Liver (tissue), 5 donors: Measurements from ENCODE around the gene DGCR8. TPM values are rescaled to one million over a fixed set of nuclear protein-coding genes. Genes with fewer than 3 reads are reported as not detected.
A peak's percentile ranks its signal among the peaks of the same experiment; 100 is the strongest.

ENCODE experiments used
- polyA plus RNA-seq, 2 donors: library from polyadenylated mRNA; stranded (reverse) in 1 of 2; unstranded in 1 of 2; fragments of 200-250 nt in 1 of 2; fragments of >200 nt in 1 of 2; fragmentation: Nextera tagmentation in 1 of 2; extraction: Ambion mirVana in 1 of 2; gene quantifications; one replicate each; pipeline versions ENCODE4 v1.2.1 to v1.2.3, GENCODE V29; 2013 to 2015
- small RNA-seq: library from RNA; depleted of rRNA; stranded (forward); fragments of <200 nt; gene quantifications from one replicate; pipeline ENCODE3, GENCODE V24; 2014
- total RNA-seq, 2 donors: library from RNA; depleted of rRNA; stranded (reverse); fragments of >200 nt; gene quantifications; one replicate each; pipeline ENCODE4 v1.2.3, GENCODE V29; 2014
- donor health status: healthy.
- donor health status: healthy.
- donor health status: healthy.

The DGCR8 gene
- total and polyA plus RNA-seq, 4 donors = 7.9 to 27.1 (median 15.8) TPM

Small RNA genes within 50 kb of the gene (small RNA-seq; reads per million reads assigned to genes)
- 19.2 reads per million, percentile 95 among the genes with 10 or more reads in this experiment for gene MIR185
- gene MIR6816 = 0.11 reads per million
- gene RF00017 = not detected
- not detected for gene RF00599

Other genes with a start within 250 kb of the DGCR8 start
- gene GNB1L, start 225.4 kb upstream of the DGCR8 start, total RNA-seq = 1 to 10 TPM; 1.5 to 1.9 TPM
- gene GNB1L, start 225.4 kb upstream of the DGCR8 start, polyA plus RNA-seq = 1 to 10 TPM; 2.0 to 3.6 TPM
- 1 to 10 TPM; 6.7 to 8.0 TPM for gene RTL10, start 225.4 kb upstream of the DGCR8 start, total RNA-seq
- 1 to 10 TPM; 4.2 to 8.3 TPM for gene RTL10, start 225.4 kb upstream of the DGCR8 start, polyA plus RNA-seq
- 100 to 1,000 TPM in 1 of 2 donors, 10 to 100 TPM in 1; 75.3 to 136 TPM for gene COMT, start 138.5 kb upstream of the DGCR8 start, total RNA-seq
- gene COMT, start 138.5 kb upstream of the DGCR8 start, polyA plus RNA-seq = 100 to 1,000 TPM; 156 to 430 TPM
- gene TXNRD2, start 138.4 kb upstream of the DGCR8 start, total RNA-seq = 10 to 100 TPM; 22.2 to 30.2 TPM
- gene TXNRD2, start 138.4 kb upstream of the DGCR8 start, polyA plus RNA-seq = 10 to 100 TPM; 37.0 to 41.3 TPM
- gene ARVCF, start 63.4 kb upstream of the DGCR8 start, total RNA-seq = 10 to 100 TPM; 41.6 to 48.8 TPM
- gene ARVCF, start 63.4 kb upstream of the DGCR8 start, polyA plus RNA-seq = 10 to 100 TPM in 1 of 2 donors, 1 to 10 TPM in 1; 3.8 to 10.6 TPM
- gene TANGO2, start 59.1 kb upstream of the DGCR8 start, total RNA-seq = 100 to 1,000 TPM in 1 of 2 donors, 10 to 100 TPM in 1; 20.5 to 153 TPM
- gene TANGO2, start 59.1 kb upstream of the DGCR8 start, polyA plus RNA-seq = 10 to 100 TPM; 10.8 to 11.7 TPM
- 100 to 1,000 TPM in 1 of 2 donors, 10 to 100 TPM in 1; 77.4 to 102 TPM for gene RANBP1, start 35.9 kb downstream of the DGCR8 start, total RNA-seq
- 10 to 100 TPM; 62.3 to 98.1 TPM for gene RANBP1, start 35.9 kb downstream of the DGCR8 start, polyA plus RNA-seq
- gene TRMT2A, start 37.0 kb downstream of the DGCR8 start, total RNA-seq = 10 to 100 TPM; 26.2 to 32.9 TPM
- gene TRMT2A, start 37.0 kb downstream of the DGCR8 start, polyA plus RNA-seq = 10 to 100 TPM; 19.9 to 24.1 TPM
- 1 to 10 TPM; 2.9 to 7.7 TPM for gene ZDHHC8, start 51.6 kb downstream of the DGCR8 start, total RNA-seq
- 10 to 100 TPM in 1 of 2 donors, 1 to 10 TPM in 1; 5.8 to 11.8 TPM for gene ZDHHC8, start 51.6 kb downstream of the DGCR8 start, polyA plus RNA-seq
- gene CCDC188, start 70.8 kb downstream of the DGCR8 start, total RNA-seq = not detected
- not detected for gene CCDC188, start 70.8 kb downstream of the DGCR8 start, polyA plus RNA-seq
- gene RTN4R, start 188.1 kb downstream of the DGCR8 start, total RNA-seq = 1 to 10 TPM in 1 of 2 donors, under 1 TPM in 1; 0.33 to 1.1 TPM
- 10 to 100 TPM in 1 of 2 donors, 1 to 10 TPM in 1; 1.2 to 10.4 TPM for gene RTN4R, start 188.1 kb downstream of the DGCR8 start, polyA plus RNA-seq
- gene DGCR6L, start 239.8 kb downstream of the DGCR8 start, total RNA-seq = 10 to 100 TPM; 40.7 to 58.8 TPM
- gene DGCR6L, start 239.8 kb downstream of the DGCR8 start, polyA plus RNA-seq = 100 to 1,000 TPM in 1 of 2 donors, 10 to 100 TPM in 1; 88.2 to 105 TPM